H1 (cell line): ENCODE results near the gene COPZ2. TPM values are rescaled to one million over a fixed set of nuclear protein-coding genes. Genes with fewer than 3 reads are reported as not detected.
"Not testable (repeated sequence)": the region's sequence is repeated elsewhere in the genome, so short reads cannot be mapped to it uniquely, and the experiment has no call there.

Experiments used
- CTCF ChIA-PET: fragments of 300-600 bp; sonication (Branson Sonifier 250); formaldehyde crosslinking; loops from one replicate; lab custom pipeline; 2021; ENCODE audit not compliant: partially characterized antibody; lab: Charles Lee
- POLR2A ChIA-PET: fragments of 300-600 bp; sonication (Branson Sonifier 250); formaldehyde crosslinking; loops from one replicate; lab custom pipeline; 2021; ENCODE audit warnings: inconsistent platforms; ENCODE audit not compliant: partially characterized antibody; lab: Charles Lee
- DNase-seq, 2 experiments: peaks; one replicate each; pipeline versions ENCODE4 v3.0.0 to v3.0.0-alpha.2; 2010 to 2022; ENCODE audit warnings: low spot score in 2 of 2, low read depth in 1 of 2, mixed read lengths in 1 of 2
- FAIRE-seq: peaks from 2 replicates; lab custom pipeline; 2011; peaks lifted over from hg19 to GRCh38; lab: Jason Lieb, UNC
- H2AFZ ChIP-seq: 2 replicates; pipeline ENCODE4 v1.8.1; 2012; ENCODE audit warnings: low read length, inconsistent platforms
- H2AK5ac ChIP-seq: 2 replicates; pipeline ENCODE4 v1.6.1; 2013; ENCODE audit warnings: low read depth, low read length
- H2BK120ac ChIP-seq: replicated peaks from 2 replicates; pipeline ENCODE3; 2013; ENCODE audit warnings: low read depth, low read length, inconsistent platforms
- H2BK12ac ChIP-seq: 2 replicates; pipeline ENCODE4 v1.6.1; 2013; ENCODE audit warnings: low read depth, low read length
- H2BK15ac ChIP-seq: 2 replicates; pipeline ENCODE4 v1.6.1; 2013; ENCODE audit warnings: low read length
- H2BK20ac ChIP-seq: 2 replicates; pipeline ENCODE4 v1.6.1; 2013; ENCODE audit warnings: low read length
- H2BK5ac ChIP-seq: 2 replicates; pipeline ENCODE4 v1.6.1; 2013; ENCODE audit warnings: low read depth, low read length
- H3K14ac ChIP-seq: 2 replicates; pipeline ENCODE4 v1.6.1; 2013; ENCODE audit warnings: inconsistent platforms; ENCODE audit not compliant: insufficient read length
- H3K18ac ChIP-seq: 2 replicates; pipeline ENCODE4 v1.6.1; 2013; ENCODE audit warnings: low read length; ENCODE audit errors: extremely low read depth
- H3K23ac ChIP-seq: 2 replicates; pipeline ENCODE4 v1.6.1; 2013; ENCODE audit warnings: inconsistent platforms; ENCODE audit not compliant: insufficient read length
- H3K23me2 ChIP-seq: 2 replicates; pipeline ENCODE4 v1.6.1; 2013; ENCODE audit warnings: low read depth, low read length
- H3K27ac ChIP-seq: 2 replicates; pipeline ENCODE4 v1.6.1; 2011; ENCODE audit warnings: low read depth, low read length, inconsistent platforms
- H3K27me3 ChIP-seq, 4 experiments: replicated peaks in 1 of 4; 1 replicate in 1 of 4; 2 replicates in 3 of 4; pipeline versions ENCODE4 v1.6.1 to v1.8.1; 2011 to 2013; ENCODE audit warnings: low read length in 3 of 4, mild to moderate bottlenecking in 3 of 4, inconsistent platforms in 2 of 4, mixed read lengths in 2 of 4, moderate library complexity in 1 of 4; ENCODE audit not compliant: control insufficient read depth in 3 of 4, insufficient read depth in 3 of 4; ENCODE audit errors: extremely low read depth in 1 of 4
- H3K36me3 ChIP-seq, 4 experiments: 2 replicates each; pipeline versions ENCODE4 v1.6.1 to v1.8.1; 2011 to 2013; ENCODE audit warnings: mild to moderate bottlenecking in 4 of 4, low read length in 3 of 4, moderate library complexity in 2 of 4, control low read depth in 1 of 4, inconsistent platforms in 1 of 4; ENCODE audit not compliant: insufficient read depth in 4 of 4, control insufficient read depth in 2 of 4
- H3K4ac ChIP-seq: replicated peaks from 2 replicates; pipeline ENCODE3; 2013; ENCODE audit warnings: low read length, low read depth, mixed read lengths, inconsistent platforms; ENCODE audit not compliant: insufficient read length
- H3K4me1 ChIP-seq, 4 experiments: replicated peaks in 1 of 4; 1 replicate in 1 of 4; 2 replicates in 3 of 4; pipeline versions ENCODE4 v1.6.1 to v1.8.1; 2011 to 2013; ENCODE audit warnings: low read length in 3 of 4, inconsistent platforms in 2 of 4, mixed read lengths in 1 of 4; ENCODE audit not compliant: insufficient read depth in 4 of 4, control insufficient read depth in 3 of 4
- H3K4me2 ChIP-seq, 2 experiments: 2 replicates each; pipeline versions ENCODE4 v1.6.1 to v1.8.1; 2011 to 2013; ENCODE audit warnings: low read depth in 2 of 2, low read length in 2 of 2, control low read depth in 1 of 2, inconsistent platforms in 1 of 2, mild to moderate bottlenecking in 1 of 2; ENCODE audit not compliant: insufficient read depth in 1 of 2
- H3K4me3 ChIP-seq, 4 experiments: fragments of 200-600, 300-600 bp in 1 of 4; sonication (generic), shearing (Covaris generic), sonication (Bioruptor Twin) in 1 of 4; 2 replicates each; pipeline versions ENCODE4 v1.5.1 to v1.8.1; 2011 to 2016; ENCODE audit warnings: low read length in 4 of 4, low read depth in 3 of 4, control low read depth in 2 of 4, inconsistent platforms in 2 of 4, mild to moderate bottlenecking in 2 of 4, mixed read lengths in 1 of 4, moderate library complexity in 1 of 4; ENCODE audit not compliant: insufficient read depth in 2 of 4; ENCODE audit errors: extremely low read depth in 1 of 4
- H3K56ac ChIP-seq: replicated peaks from 2 replicates; pipeline ENCODE3; 2013; ENCODE audit warnings: low read depth, mild to moderate bottlenecking, mixed read lengths, low read length, inconsistent platforms; ENCODE audit not compliant: insufficient read length
- H3K79me1 ChIP-seq: 2 replicates; pipeline ENCODE4 v1.6.1; 2013; ENCODE audit warnings: low read depth, low read length, control low read depth
- H3K79me2 ChIP-seq, 2 experiments: 2 replicates each; pipeline versions ENCODE4 v1.6.1 to v1.8.1; 2012 to 2013; ENCODE audit warnings: low read length in 2 of 2, mild to moderate bottlenecking in 2 of 2, inconsistent platforms in 1 of 2; ENCODE audit not compliant: insufficient read depth in 2 of 2, control insufficient read depth in 1 of 2
- H3K9ac ChIP-seq, 4 experiments: replicated peaks in 1 of 4; 1 replicate in 1 of 4; 2 replicates in 3 of 4; pipeline versions ENCODE4 v1.6.1 to v1.8.1; 2011 to 2013; ENCODE audit warnings: low read depth in 3 of 4, low read length in 3 of 4, control low read depth in 2 of 4, mild to moderate bottlenecking in 2 of 4, moderate library complexity in 2 of 4, inconsistent platforms in 1 of 4; ENCODE audit errors: extremely low read depth in 1 of 4
- H3K9me3 ChIP-seq, 2 experiments: 2 replicates each; pipeline versions ENCODE4 v1.6.1 to v1.8.1; 2012 to 2013; ENCODE audit warnings: mild to moderate bottlenecking in 2 of 2, moderate library complexity in 2 of 2, control low read depth in 1 of 2, inconsistent platforms in 1 of 2, low read depth in 1 of 2, low read length in 1 of 2, mixed read lengths in 1 of 2; ENCODE audit not compliant: insufficient read depth in 2 of 2
- H4K20me1 ChIP-seq, 2 experiments: replicated peaks in 1 of 2; 2 replicates each; pipeline versions ENCODE3 to v1.8.1; 2011 to 2013; ENCODE audit warnings: inconsistent platforms in 2 of 2, low read length in 2 of 2, mild to moderate bottlenecking in 1 of 2; ENCODE audit not compliant: insufficient read depth in 2 of 2, control insufficient read depth in 1 of 2
- H4K5ac ChIP-seq: 2 replicates; pipeline ENCODE4 v1.6.1; 2013; ENCODE audit warnings: low read length, low read depth, mixed read lengths, inconsistent platforms; ENCODE audit not compliant: insufficient read length
- H4K8ac ChIP-seq: 2 replicates; pipeline ENCODE4 v1.8.0; 2013; ENCODE audit warnings: mild to moderate bottlenecking, moderate library complexity, low read length, inconsistent platforms; ENCODE audit not compliant: insufficient read depth; ENCODE audit errors: extremely low read depth
- H4K91ac ChIP-seq: replicated peaks from 2 replicates; pipeline ENCODE3; 2013; ENCODE audit warnings: low read length, mixed read lengths, inconsistent platforms; ENCODE audit not compliant: insufficient read length
- WGBS, 2 experiments: shearing (Covaris generic) in 1 of 2; methylation state at CpG; one replicate each; pipeline versions ENCODE4 v1.1.6 to v1.1.7; 2013 to 2015; ENCODE audit warnings: low lambda C conversion rate in 2 of 2, mixed read lengths in 2 of 2, inconsistent platforms in 1 of 2, low coverage in 1 of 2, missing lambda C conversion rate in 1 of 2; ENCODE audit not compliant: insufficient replicate concordance in 2 of 2, insufficient coverage in 1 of 2, insufficient read length in 1 of 2; ENCODE audit errors: extremely low coverage in 1 of 2, missing lambda C conversion rate in 1 of 2; 5-methylcytosine and 5-hydroxymethylcytosine counted together
- polyA plus RNA-seq, 7 experiments: library from polyadenylated mRNA; depleted of rRNA in 3 of 7; stranded (reverse) in 5 of 7; unstranded in 2 of 7; fragments of >200 nt in 5 of 7; fragments of 200-250 nt in 2 of 7; gene quantifications; 1 replicate in 5 of 7; 2 replicates in 1 of 7; 4 replicates in 1 of 7; pipeline versions ENCODE4 v1.2.1 to v1.2.3, GENCODE V29; 2011 to 2013; ENCODE audit warnings: missing spikeins in 2 of 7, mixed read lengths in 2 of 7
- total RNA-seq: library from RNA; stranded (reverse); fragmentation: NEBNext Ultra II Directional; extraction: Animal tissue kit (Norgen Biotek cat#: 25700); gene quantifications from 2 replicates; pipeline ENCODE4 v1.2.1, GENCODE V29; 2021

The COPZ2 gene
- total and polyA plus RNA-seq, 2 of the 8 experiments (the other 6 are each of a cell fraction or from before 2014, with no cell fraction given), result 0.24 TPM; not detected in 1

GRCh38 chr17:48077152-48077551, 39.6 kb upstream of the COPZ2 start:
- H2AFZ ChIP-seq, H3K79me1 ChIP-seq, H2BK120ac ChIP-seq, H3K18ac ChIP-seq, H4K91ac ChIP-seq, H4K5ac ChIP-seq, DNase-seq, H4K20me1 ChIP-seq, H3K4me2 ChIP-seq, H2AK5ac ChIP-seq, H3K23me2 ChIP-seq, H2BK20ac ChIP-seq, H3K4me3 ChIP-seq, H2BK15ac ChIP-seq, H3K27ac ChIP-seq, H3K9me3 ChIP-seq, H3K4me1 ChIP-seq, H3K23ac ChIP-seq, H3K56ac ChIP-seq, FAIRE-seq, H3K27me3 ChIP-seq, H2BK12ac ChIP-seq, H2BK5ac ChIP-seq, H3K14ac ChIP-seq, H3K9ac ChIP-seq, H4K8ac ChIP-seq, H3K4ac ChIP-seq: not testable (repeated sequence)
- WGBS, 2 experiments, result 94% methylated on average over 8 of the region's 10 CpGs; no CpG with 5 or more reads in 1 of the 2 experiments
- Histone ChIP-seq H3K79me2 (peaks cover 0 to 44% of the 10 kb centered on the region in 2 experiments; a peak in 2 of 4 replicates), H3K36me3 (peaks cover 10 to 39% (median 24%) of the 10 kb centered on the region in 4 experiments)
- POLR2A ChIA-PET, result interaction anchor here (1.1 to 41.8 kb wide), 4 partner anchors 15 to 40 kb away, joined by 3 to 1227 read pairs (median 126); partner anchors contain the start of genes COPZ2 and NFE2L1
- CTCF ChIA-PET, result interaction anchor here (1.0 to 14.0 kb wide), 11 partner anchors 9 to 53 kb away, joined by 3 to 203 read pairs (median 8); partner anchors contain the start of gene NFE2L1
